Muscle layer of duodenum (tissue), 2 donors: ENCODE measurements around the gene CHMP2A.
A peak's percentile ranks its signal among the peaks of the same experiment; 100 is the strongest.

Source experiments
- H3K27ac ChIP-seq: one replicate; pipeline ENCODE4 v1.7.0; 2013; ENCODE audit warnings: mild to moderate bottlenecking, low read length
- H3K27me3 ChIP-seq: one replicate; pipeline ENCODE4 v1.7.0; 2013; ENCODE audit warnings: low read depth, mild to moderate bottlenecking, control low read depth, low read length
- H3K36me3 ChIP-seq, 2 donors: one replicate each; pipeline ENCODE4 v1.7.0; 2013; ENCODE audit warnings: low read length in 2 of 2, control low read depth in 1 of 2, mild to moderate bottlenecking in 1 of 2; ENCODE audit not compliant: insufficient read depth in 2 of 2, control insufficient read depth in 1 of 2
- H3K4me1 ChIP-seq, 2 donors: one replicate each; pipeline ENCODE4 v1.7.0; 2013; ENCODE audit warnings: low read length in 2 of 2, mild to moderate bottlenecking in 2 of 2, control low read depth in 1 of 2, moderate library complexity in 1 of 2; ENCODE audit not compliant: insufficient read depth in 2 of 2, control insufficient read depth in 1 of 2
- H3K4me3 ChIP-seq, 2 donors: one replicate each; pipeline ENCODE4 v1.7.0; 2013; ENCODE audit warnings: low read length in 2 of 2, low read depth in 1 of 2, mild to moderate bottlenecking in 1 of 2
- H3K9me3 ChIP-seq, 2 donors: one replicate each; pipeline ENCODE4 v1.7.0; 2013; ENCODE audit warnings: low read length in 2 of 2, control low read depth in 1 of 2, mild to moderate bottlenecking in 1 of 2; ENCODE audit not compliant: control insufficient read depth in 1 of 2
- donor health status: healthy.

The CHMP2A gene

GRCh38 chr19:58575183-58576041 lies 20.5 kb upstream of the CHMP2A start:
- H3K4me3 ChIP-seq = peak overlapping the region; percentile 64 to 89
- H3K36me3 ChIP-seq = peaks cover 2 to 11% of the 10 kb centered on the region in 2 donors
- H3K27me3 ChIP-seq = no peaks in the 10 kb centered on the region
- no peaks in the 10 kb centered on the region for H3K9me3 ChIP-seq
- peak overlapping the region; percentile 97 for H3K27ac ChIP-seq
- H3K4me1 ChIP-seq = peaks cover 9 to 27% of the 10 kb centered on the region in 2 donors

GRCh38 chr19:58573658-58574164 lies 18.8 kb upstream of the CHMP2A start:
- Histone ChIP-seq H3K4me1 (peaks cover 9 to 27% of the 10 kb centered on the region in 2 donors), H3K36me3 (peaks cover 13 to 18% of the 10 kb centered on the region in 2 donors), H3K4me3 (peak overlapping the region; percentile 63 to 87), H3K27ac (peak overlapping the region; percentile 96), H3K9me3 (no peaks in the 10 kb centered on the region), H3K27me3 (no peaks in the 10 kb centered on the region)

DNA sequence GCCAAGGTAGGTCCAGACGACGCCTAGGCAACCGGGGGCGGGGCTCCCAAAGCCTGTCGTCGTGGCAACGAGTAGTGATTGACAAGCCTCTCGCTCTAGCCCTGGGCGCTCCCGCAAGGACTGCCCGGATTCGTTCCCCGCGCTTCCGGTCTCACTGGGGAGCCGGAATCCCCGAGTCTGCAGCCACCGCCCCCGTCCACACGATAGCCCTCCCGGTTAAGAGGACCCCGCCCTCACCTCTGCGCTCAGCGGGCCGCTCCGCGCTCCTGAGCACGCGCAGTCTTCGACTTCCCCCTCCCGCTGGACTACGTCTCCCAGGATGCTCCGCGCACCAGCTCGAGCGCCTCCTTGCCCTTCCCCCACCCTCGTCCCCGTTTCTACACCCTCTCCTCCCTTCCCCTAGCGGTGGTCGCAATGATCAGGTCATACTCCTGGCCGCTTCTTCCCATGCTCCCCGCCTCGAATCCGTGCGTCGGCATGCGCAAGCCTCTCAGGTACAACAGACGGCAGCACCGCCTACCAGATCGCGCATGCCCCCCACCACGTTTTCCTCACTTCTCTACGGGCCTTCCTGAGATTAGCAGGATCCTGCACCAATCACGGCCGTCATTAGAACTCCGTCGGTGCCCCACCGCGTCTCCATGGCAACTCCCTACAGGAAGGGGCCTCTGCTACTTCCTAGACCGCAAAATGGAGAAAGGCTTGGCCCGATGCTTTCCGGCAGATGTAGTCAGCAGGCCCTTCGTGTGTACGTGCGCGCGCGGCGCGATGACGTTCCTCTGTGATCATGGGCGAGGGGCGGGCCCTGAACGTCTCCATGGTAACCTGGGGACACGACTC lies 18.1 kb upstream of the CHMP2A start, which contains the start of gene MZF1:
Gene MZF1 (minus strand): TSS at position 518 of the 840 bp plus-strand sequence. CDS start 1,946 bp downstream, outside the sequence.
- Histone ChIP-seq H3K27ac (peak within 1 kb of the TSS; percentile 96), H3K9me3 (no peaks in the 10 kb centered on the region), H3K4me1 (peaks cover 9 to 27% of the 10 kb centered on the region in 2 donors), H3K4me3 (peak within 1 kb of the TSS; percentile 63 to 87), H3K36me3 (peaks cover 15 to 18% of the 10 kb centered on the region in 2 donors), H3K27me3 (no peaks in the 10 kb centered on the region)

DNA sequence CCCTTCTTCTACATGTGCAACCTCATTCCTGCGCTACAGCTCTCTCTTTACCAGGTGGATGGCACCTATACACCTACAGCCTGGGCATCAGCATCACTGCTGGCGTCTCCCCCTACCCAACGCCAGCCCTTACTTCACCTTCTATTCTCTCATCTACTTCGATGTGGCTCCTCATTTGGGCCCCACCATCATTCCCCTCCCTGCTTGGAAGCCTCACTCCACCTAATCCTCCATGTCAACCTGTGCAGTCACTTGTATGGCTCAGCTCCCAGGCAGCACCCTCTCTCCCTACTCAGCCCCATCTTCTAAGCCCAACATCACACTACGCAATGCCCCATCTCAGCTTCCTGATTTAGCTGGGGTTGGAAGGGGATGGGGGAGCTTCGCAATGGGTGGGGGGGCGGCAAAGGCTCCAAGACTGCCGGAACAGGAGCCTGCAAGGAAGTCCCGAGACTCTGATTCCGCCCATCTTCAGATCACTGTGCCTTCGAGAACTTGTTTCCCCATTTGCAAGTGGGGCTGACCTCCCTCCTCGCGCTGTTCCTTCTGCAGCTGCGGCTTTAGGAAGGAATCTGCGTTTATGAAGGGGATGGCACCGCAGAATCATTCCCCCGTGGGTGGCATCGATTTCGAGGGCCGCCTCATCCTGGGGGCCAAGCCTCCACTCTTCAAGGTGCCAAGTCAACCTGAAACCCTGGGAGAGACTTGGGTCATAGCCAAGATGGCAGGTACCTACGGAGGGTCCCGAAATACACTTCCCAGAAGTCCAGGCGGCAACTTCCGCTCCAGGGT lies 17.3 kb upstream of the CHMP2A start:
- Histone ChIP-seq H3K4me3 (peak overlapping the region; percentile 63 to 87), H3K36me3 (peaks cover 15 to 20% of the 10 kb centered on the region in 2 donors), H3K4me1 (peaks cover 9 to 20% of the 10 kb centered on the region in 2 donors), H3K27ac (peak overlapping the region; percentile 96), H3K9me3 (no peaks in the 10 kb centered on the region), H3K27me3 (no peaks in the 10 kb centered on the region)

GRCh38 chr19:58571575-58571947 lies 16.7 kb upstream of the CHMP2A start:
- H3K27ac ChIP-seq = no peak overlapping the region
- peaks cover 15 to 25% of the 10 kb centered on the region in 2 donors for H3K36me3 ChIP-seq
- H3K9me3 ChIP-seq = no peaks in the 10 kb centered on the region
- peaks cover 9 to 20% of the 10 kb centered on the region in 2 donors for H3K4me1 ChIP-seq
- H3K27me3 ChIP-seq = no peaks in the 10 kb centered on the region
- H3K4me3 ChIP-seq = no peak overlapping the region

GRCh38 chr19:58570770-58571574 lies 16.1 kb upstream of the CHMP2A start:
- Histone ChIP-seq H3K27ac (no peak overlapping the region), H3K9me3 (no peaks in the 10 kb centered on the region), H3K4me1 (peaks cover 9 to 20% of the 10 kb centered on the region in 2 donors), H3K36me3 (peaks cover 15 to 26% of the 10 kb centered on the region in 2 donors), H3K4me3 (no peak overlapping the region), H3K27me3 (no peaks in the 10 kb centered on the region)

DNA sequence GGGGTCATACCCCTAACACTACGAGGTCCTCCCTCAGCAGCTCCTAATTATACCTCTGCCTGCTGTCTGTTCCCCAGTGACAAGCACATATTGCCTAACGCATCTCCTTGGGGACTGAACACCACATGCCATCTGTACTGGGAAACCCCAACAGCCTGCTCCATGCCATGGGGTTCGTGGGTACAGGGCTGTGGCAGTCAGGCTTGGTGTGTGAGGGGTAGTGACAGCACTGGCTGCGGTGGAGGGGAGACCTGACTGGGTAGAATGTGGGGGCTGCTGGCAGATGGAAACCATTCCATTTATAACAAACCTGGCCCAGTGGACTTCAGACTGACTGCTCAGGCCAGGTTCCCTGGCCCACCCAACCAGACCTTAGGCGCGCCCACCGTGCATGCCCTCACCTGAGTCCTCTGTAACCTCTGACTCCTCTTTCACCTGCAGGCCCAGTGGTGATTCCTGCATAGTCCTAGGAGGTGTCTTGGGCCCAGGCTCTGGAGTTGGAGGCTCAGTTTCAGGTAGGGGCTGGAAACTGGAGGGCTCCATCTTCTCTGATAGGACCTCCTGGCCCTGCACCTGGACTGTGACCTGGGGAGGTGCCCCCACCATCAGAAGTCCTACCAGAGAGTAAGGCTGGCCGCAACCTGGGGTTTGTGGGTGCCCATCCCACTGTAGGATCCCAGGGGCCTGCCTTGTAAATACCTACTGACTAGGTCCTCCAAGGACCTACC lies 15.2 kb upstream of the CHMP2A start:
- Histone ChIP-seq H3K4me1 (peaks cover 9 to 20% of the 10 kb centered on the region in 2 donors), H3K9me3 (no peaks in the 10 kb centered on the region), H3K27me3 (no peaks in the 10 kb centered on the region), H3K4me3 (no peak overlapping the region), H3K27ac (no peak overlapping the region), H3K36me3 (peaks cover 15 to 26% of the 10 kb centered on the region in 2 donors)

DNA sequence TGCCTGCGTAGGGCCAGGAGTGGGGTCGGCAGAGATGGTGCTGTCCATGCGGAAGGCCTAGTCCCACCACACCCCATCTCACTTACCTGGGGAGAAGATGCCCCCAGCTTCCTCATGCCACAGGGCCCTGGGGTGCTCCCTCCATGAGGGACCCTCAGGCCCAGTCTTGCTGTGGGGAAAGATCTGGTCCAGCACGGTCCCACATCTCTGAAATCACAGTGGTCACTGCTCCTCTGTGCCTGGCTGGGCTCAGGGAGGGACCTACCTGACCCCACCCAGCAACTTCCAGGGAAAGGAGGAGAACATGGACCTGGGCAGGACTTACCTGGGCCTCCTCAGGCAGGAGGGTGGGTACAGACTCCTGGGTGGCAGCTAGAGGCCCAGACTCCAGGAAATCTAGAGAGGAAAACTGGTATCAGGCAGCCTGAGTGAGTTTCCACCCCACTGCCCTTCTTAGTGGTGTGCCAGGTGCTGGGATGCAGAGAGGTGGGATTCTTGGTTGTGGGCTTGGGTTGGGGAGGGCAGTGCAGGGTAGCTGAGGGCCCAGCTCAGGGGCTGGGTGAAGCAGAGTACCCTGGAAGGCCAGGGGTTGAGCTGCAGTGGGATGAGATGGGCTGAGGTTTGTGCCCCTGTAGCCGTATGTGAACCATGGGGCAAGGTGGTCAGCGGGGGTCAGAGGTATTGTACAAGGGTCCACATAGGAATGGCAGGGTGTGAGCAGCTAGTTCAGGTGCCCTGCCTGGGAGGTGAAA lies 14.5 kb upstream of the CHMP2A start:
- Histone ChIP-seq H3K27ac (no peak overlapping the region), H3K27me3 (no peaks in the 10 kb centered on the region), H3K4me1 (peaks cover 9 to 16% of the 10 kb centered on the region in 2 donors), H3K36me3 (peaks cover 15 to 26% of the 10 kb centered on the region in 2 donors), H3K9me3 (no peaks in the 10 kb centered on the region), H3K4me3 (no peak overlapping the region)

DNA sequence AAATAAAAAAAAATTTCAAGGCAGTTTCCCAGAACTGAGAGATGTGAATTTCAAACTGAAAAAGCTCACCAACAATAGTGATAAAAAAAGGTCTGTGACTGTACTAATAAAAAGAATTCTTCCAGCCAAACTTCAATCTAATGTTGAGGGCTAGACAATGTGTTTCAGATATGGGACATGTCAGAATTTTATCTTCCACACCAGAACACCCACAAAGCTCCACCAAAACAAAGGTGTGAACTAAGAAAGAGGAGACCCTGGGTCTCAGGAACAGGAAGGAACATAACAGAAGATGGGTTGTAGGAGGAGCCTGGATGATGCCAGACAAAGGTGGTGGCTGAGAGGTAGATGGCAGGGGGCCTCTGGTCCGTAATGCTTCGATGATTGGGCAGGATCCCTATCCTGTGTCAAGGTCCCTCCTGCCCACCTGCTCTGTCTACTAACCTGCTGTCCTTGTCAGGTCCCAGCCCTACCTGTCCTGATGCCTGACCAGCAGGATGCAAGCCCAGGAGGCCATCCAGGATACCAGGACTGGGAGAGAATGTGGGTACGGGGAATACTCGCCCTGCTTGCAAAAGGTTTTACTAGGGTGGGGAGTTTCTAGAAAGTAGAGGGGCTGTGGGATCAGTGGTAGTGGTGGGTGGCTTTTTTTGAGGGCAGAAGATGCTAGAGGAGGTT lies 13.7 kb upstream of the CHMP2A start:
- H3K27ac ChIP-seq = no peak overlapping the region
- peaks cover 15 to 26% of the 10 kb centered on the region in 2 donors for H3K36me3 ChIP-seq
- no peaks in the 10 kb centered on the region for H3K27me3 ChIP-seq
- H3K4me1 ChIP-seq = peaks cover 4 to 12% of the 10 kb centered on the region in 2 donors
- no peak overlapping the region for H3K4me3 ChIP-seq
- H3K9me3 ChIP-seq = no peaks in the 10 kb centered on the region
